Testis (tissue), 2 donors: ENCODE measurements around the gene NUP62.

Experiments
- CTCF ChIP-seq, 3 experiments: fragments of 450-650 bp in 2 of 3; fragments of 200-600 bp in 1 of 3; sonication (generic) in 1 of 3; IDR thresholded peaks; one replicate each; pipeline ENCODE4 v1.5.1; 2016 to 2019; ENCODE audit warnings: antibody characterized with exemption in 3 of 3, mild to moderate bottlenecking in 2 of 3, moderate library complexity in 1 of 3
- POLR2A ChIP-seq: fragments of 450-650 bp; IDR thresholded peaks from one replicate; pipeline ENCODE4 v1.6.1; 2017; ENCODE audit warnings: antibody characterized with exemption, mild to moderate bottlenecking, moderate library complexity

- no peak for TF ChIP-seq CTCF (IDR thresholded peaks at IDR 0.05)
- TF ChIP-seq POLR2A: no peak
These were observed 55.5 kb downstream of the NUP62 start for GRCh38 chr19:49873834-49874233.
